HG02884 (cell line): Measurements from ENCODE around the gene TMEM121B.

Experiments used
- ATAC-seq: cut with Tn5 transposase; IDR thresholded peaks from one replicate; pipeline ENCODE4 v1.9.1; 2021; ENCODE audit warnings: mild to moderate bottlenecking, moderate library complexity; ENCODE audit not compliant: unreplicated experiment

TMEM121B gene

GRCh38 chr22:17112491-17113042 is 8.6 kb downstream of the TMEM121B start:
- no peak for ATAC-seq

- ATAC-seq, result no peak
Observed at GRCh38 chr22:17110791-17111550, 10.2 kb downstream of the TMEM121B start.

GRCh38 chr22:17109976-17110375 is 11.2 kb downstream of the TMEM121B start:
- no peak for ATAC-seq

- no peak for ATAC-seq
Observed at GRCh38 chr22:17109113-17109865, 11.9 kb downstream of the TMEM121B start.

- ATAC-seq, result no peak
Observed at GRCh38 chr22:17108256-17109112, 12.7 kb downstream of the TMEM121B start.

GRCh38 chr22:17107547-17107810 is 13.7 kb downstream of the TMEM121B start:
- ATAC-seq, result no peak

- ATAC-seq, result no peak
Observed at GRCh38 chr22:17106785-17107546, 14.2 kb downstream of the TMEM121B start.

GRCh38 chr22:17106161-17106784 is 14.9 kb downstream of the TMEM121B start:
- ATAC-seq, result no peak

- no peak for ATAC-seq
Observed at GRCh38 chr22:17105143-17106129, 15.7 kb downstream of the TMEM121B start.

GRCh38 chr22:17104336-17104935 is 16.7 kb downstream of the TMEM121B start:
- no peak for ATAC-seq

- no peak for ATAC-seq
Observed at GRCh38 chr22:17103351-17103750, 17.8 kb downstream of the TMEM121B start.

- ATAC-seq, result no peak
Observed at GRCh38 chr22:17102297-17102667, 18.9 kb downstream of the TMEM121B start.

- ATAC-seq, result no peak
Observed at GRCh38 chr22:17101475-17102296, 19.5 kb downstream of the TMEM121B start.

GRCh38 chr22:17100621-17101020 is 20.5 kb downstream of the TMEM121B start:
- ATAC-seq, result no peak

GRCh38 chr22:17098379-17098819 is 22.8 kb downstream of the TMEM121B start:
- ATAC-seq, result no peak

GRCh38 chr22:17097701-17098100 is 23.5 kb downstream of the TMEM121B start:
- ATAC-seq, result no peak

GRCh38 chr22:17097062-17097461 is 24.1 kb downstream of the TMEM121B start:
- ATAC-seq, result no peak

- no peak for ATAC-seq
Observed at GRCh38 chr22:17096071-17096470, 25.1 kb downstream of the TMEM121B start.
